ENCODE measurements around the gene MICAL3.

MICAL3 gene

GRCh38 chr22:17871726-17872458 lies 152.5 kb downstream of the MICAL3 start:
- TF ChIP-seq HDGF (IDR thresholded peaks at IDR 0.05; ENCODE audit: borderline replicate concordance) (no peak), TARDBP (IDR thresholded peaks at IDR 0.05) (no peak)
- CTCF ChIA-PET, result no interaction called here
- DNase-seq (ENCODE audit: extremely low spot score), result no peak
- POLR2A ChIA-PET, result no interaction called here

- TF ChIP-seq HDGF (IDR thresholded peaks at IDR 0.05; ENCODE audit: borderline replicate concordance), result no peak
- TF ChIP-seq PKNOX1 (IDR thresholded peaks at IDR 0.05), result no peak
- no peak for TF ChIP-seq CTBP1 (IDR thresholded peaks at IDR 0.05; ENCODE audit: borderline replicate concordance)
- TF ChIP-seq FOXK2 (IDR thresholded peaks at IDR 0.05), result no peak
- TF ChIP-seq ARNT (IDR thresholded peaks at IDR 0.05), result no peak
- no peak for TF ChIP-seq TARDBP (IDR thresholded peaks at IDR 0.05)
- TF ChIP-seq NFRKB (IDR thresholded peaks at IDR 0.05), result no peak
- TF ChIP-seq BHLHE40 (IDR thresholded peaks at IDR 0.05; ENCODE audit: borderline replicate concordance), result no peak
- TF ChIP-seq FOXM1 (IDR thresholded peaks at IDR 0.05; ENCODE audit: borderline replicate concordance), result no peak
- TF ChIP-seq ELF4 (IDR thresholded peaks at IDR 0.05), result no peak
- TF ChIP-seq L3MBTL2 (conservative IDR thresholded peaks at IDR 0.05), result no peak
- no peak for TF ChIP-seq SUZ12 (IDR thresholded peaks at IDR 0.05)
- no peak for TF ChIP-seq ZNF384 (IDR thresholded peaks at IDR 0.05)
- no peak for TF ChIP-seq LEF1 (IDR thresholded peaks at IDR 0.05; ENCODE audit: borderline replicate concordance)
- TF ChIP-seq SP1 (IDR thresholded peaks at IDR 0.05), result no peak
- no peak for DNase-seq (ENCODE audit: extremely low spot score)
- ChIA-PET POLR2A (no interaction called here), CTCF (no interaction called here)
Measured at GRCh38 chr22:17870407-17870806, 154.0 kb downstream of the MICAL3 start.

- ChIA-PET POLR2A (no interaction called here), CTCF (no interaction called here)
- TF ChIP-seq FOXA1 (IDR thresholded peaks at IDR 0.05) (no peak), FOXM1 (IDR thresholded peaks at IDR 0.05; ENCODE audit: borderline replicate concordance) (no peak), HDGF (IDR thresholded peaks at IDR 0.05; ENCODE audit: borderline replicate concordance) (no peak), PKNOX1 (IDR thresholded peaks at IDR 0.05) (no peak), ELF4 (IDR thresholded peaks at IDR 0.05) (no peak), FOXK2 (IDR thresholded peaks at IDR 0.05) (no peak), SUZ12 (IDR thresholded peaks at IDR 0.05) (no peak), L3MBTL2 (conservative IDR thresholded peaks at IDR 0.05) (no peak), SP1 (IDR thresholded peaks at IDR 0.05) (no peak), ZNF384 (IDR thresholded peaks at IDR 0.05) (no peak), CTBP1 (IDR thresholded peaks at IDR 0.05; ENCODE audit: borderline replicate concordance) (no peak), LEF1 (IDR thresholded peaks at IDR 0.05; ENCODE audit: borderline replicate concordance) (no peak), NFRKB (IDR thresholded peaks at IDR 0.05) (no peak), BHLHE40 (IDR thresholded peaks at IDR 0.05; ENCODE audit: borderline replicate concordance) (no peak), ARNT (IDR thresholded peaks at IDR 0.05) (no peak), TARDBP (IDR thresholded peaks at IDR 0.05) (no peak)
- DNase-seq (ENCODE audit: extremely low spot score), result no peak
Measured at GRCh38 chr22:17869285-17870096, 154.9 kb downstream of the MICAL3 start.

- POLR2A ChIA-PET, result no interaction called here
- CTCF ChIA-PET, result no interaction called here
- no peak for DNase-seq (ENCODE audit: extremely low spot score)
- TF ChIP-seq ELF4 (IDR thresholded peaks at IDR 0.05) (no peak), SUZ12 (IDR thresholded peaks at IDR 0.05) (no peak), PKNOX1 (IDR thresholded peaks at IDR 0.05) (no peak), ARNT (IDR thresholded peaks at IDR 0.05) (no peak), ZNF384 (IDR thresholded peaks at IDR 0.05) (no peak)
Measured at GRCh38 chr22:17868771-17869170, 155.6 kb downstream of the MICAL3 start.

GRCh38 chr22:17867160-17867785 lies 157.1 kb downstream of the MICAL3 start:
- no peak for DNase-seq (ENCODE audit: extremely low spot score)
- TF ChIP-seq FOXM1 (IDR thresholded peaks at IDR 0.05; ENCODE audit: borderline replicate concordance) (no peak), HDGF (IDR thresholded peaks at IDR 0.05; ENCODE audit: borderline replicate concordance) (no peak), L3MBTL2 (conservative IDR thresholded peaks at IDR 0.05) (no peak)
- POLR2A ChIA-PET, result no interaction called here
- CTCF ChIA-PET, result no interaction called here

GRCh38 chr22:17866621-17867020 lies 157.7 kb downstream of the MICAL3 start:
- TF ChIP-seq NFRKB (IDR thresholded peaks at IDR 0.05), result no peak
- TF ChIP-seq HDGF (IDR thresholded peaks at IDR 0.05; ENCODE audit: borderline replicate concordance), result no peak
- no peak for TF ChIP-seq FOXM1 (IDR thresholded peaks at IDR 0.05; ENCODE audit: borderline replicate concordance)
- ChIA-PET CTCF (no interaction called here), POLR2A (no interaction called here)

More at GRCh38 chr22:17866621-17867020, 157.7 kb downstream of the MICAL3 start:
- no peak for DNase-seq (ENCODE audit: extremely low spot score)
